ENCODE data around the gene SEZ6. TPM values are rescaled to one million over a fixed set of nuclear protein-coding genes. Genes with fewer than 3 reads are reported as not detected.

SEZ6 gene, protein sequence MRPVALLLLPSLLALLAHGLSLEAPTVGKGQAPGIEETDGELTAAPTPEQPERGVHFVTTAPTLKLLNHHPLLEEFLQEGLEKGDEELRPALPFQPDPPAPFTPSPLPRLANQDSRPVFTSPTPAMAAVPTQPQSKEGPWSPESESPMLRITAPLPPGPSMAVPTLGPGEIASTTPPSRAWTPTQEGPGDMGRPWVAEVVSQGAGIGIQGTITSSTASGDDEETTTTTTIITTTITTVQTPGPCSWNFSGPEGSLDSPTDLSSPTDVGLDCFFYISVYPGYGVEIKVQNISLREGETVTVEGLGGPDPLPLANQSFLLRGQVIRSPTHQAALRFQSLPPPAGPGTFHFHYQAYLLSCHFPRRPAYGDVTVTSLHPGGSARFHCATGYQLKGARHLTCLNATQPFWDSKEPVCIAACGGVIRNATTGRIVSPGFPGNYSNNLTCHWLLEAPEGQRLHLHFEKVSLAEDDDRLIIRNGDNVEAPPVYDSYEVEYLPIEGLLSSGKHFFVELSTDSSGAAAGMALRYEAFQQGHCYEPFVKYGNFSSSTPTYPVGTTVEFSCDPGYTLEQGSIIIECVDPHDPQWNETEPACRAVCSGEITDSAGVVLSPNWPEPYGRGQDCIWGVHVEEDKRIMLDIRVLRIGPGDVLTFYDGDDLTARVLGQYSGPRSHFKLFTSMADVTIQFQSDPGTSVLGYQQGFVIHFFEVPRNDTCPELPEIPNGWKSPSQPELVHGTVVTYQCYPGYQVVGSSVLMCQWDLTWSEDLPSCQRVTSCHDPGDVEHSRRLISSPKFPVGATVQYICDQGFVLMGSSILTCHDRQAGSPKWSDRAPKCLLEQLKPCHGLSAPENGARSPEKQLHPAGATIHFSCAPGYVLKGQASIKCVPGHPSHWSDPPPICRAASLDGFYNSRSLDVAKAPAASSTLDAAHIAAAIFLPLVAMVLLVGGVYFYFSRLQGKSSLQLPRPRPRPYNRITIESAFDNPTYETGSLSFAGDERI
- 0.94 TPM for total RNA-seq

DNA sequence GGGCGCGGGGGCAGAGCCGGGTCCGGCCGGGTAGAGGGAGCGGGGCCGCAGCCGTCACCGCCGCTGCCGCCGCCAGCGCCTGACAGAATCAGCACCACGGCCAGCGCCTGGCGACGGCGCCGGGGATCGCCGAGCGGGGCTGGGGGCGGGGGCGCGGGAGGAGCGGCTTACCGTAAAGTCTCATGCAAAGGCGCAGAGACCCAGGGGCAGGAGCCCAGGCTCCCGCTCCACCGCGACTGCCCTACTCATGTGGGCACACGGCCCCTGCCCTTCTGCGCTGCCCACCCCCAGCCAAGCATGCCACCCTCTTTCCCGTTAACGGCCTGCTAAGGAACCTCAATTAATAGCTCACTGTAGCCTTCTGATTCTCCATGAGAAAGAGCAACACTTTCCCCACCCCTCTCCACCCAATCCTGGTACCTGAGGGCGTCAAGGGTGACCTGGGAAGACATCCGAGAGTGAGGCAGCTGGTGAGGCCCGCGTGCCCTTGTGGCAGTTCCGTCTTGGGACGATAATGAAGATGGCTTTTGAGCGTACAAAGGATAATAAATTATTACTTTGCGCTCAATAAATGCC lies at the start of gene SEZ6:
Gene SEZ6 (minus strand): TSS at position 98 of the 576 bp plus-strand sequence. CDS start 164 bp downstream, outside the sequence.
- Histone ChIP-seq H3K4me3 (ENCODE audit: low read length) (no peak within 1 kb of the TSS), H3K9me3 (ENCODE audit: low read depth, low read length) (no peaks in the 10 kb centered on the region), H3K4me1 (ENCODE audit: insufficient read depth, low read length) (no peaks in the 10 kb centered on the region), H3K27me3 (ENCODE audit: insufficient read depth, low read length) (peaks cover 48% of the 10 kb centered on the region)

DNA sequence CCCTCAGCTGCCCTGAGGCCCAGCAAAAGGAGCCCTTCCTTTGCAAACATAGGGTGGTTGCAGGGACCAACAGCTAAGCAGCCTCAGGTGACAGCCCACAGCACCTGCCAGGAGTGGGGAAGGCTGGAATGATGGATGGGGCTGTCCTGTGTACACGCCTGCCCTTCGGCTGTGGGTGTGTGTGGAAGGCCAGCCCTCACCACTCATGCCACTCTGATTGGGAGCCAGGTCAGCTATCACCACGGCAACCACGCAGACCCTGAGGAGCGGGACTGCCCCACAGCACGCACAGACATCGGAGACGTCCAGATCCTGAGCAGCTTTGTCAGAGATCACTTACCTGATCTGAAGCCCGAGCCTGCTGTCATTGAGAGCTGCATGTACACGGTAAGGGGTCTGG lies 49.0 kb upstream of the SEZ6 start:
- Histone ChIP-seq H3K4me3 (ENCODE audit: low read length) (no peak overlapping the region), H3K9me3 (ENCODE audit: low read depth, low read length) (no peaks in the 10 kb centered on the region), H3K4me1 (ENCODE audit: insufficient read depth, low read length) (no peaks in the 10 kb centered on the region), H3K27me3 (ENCODE audit: insufficient read depth, low read length) (no peaks in the 10 kb centered on the region)

DNA sequence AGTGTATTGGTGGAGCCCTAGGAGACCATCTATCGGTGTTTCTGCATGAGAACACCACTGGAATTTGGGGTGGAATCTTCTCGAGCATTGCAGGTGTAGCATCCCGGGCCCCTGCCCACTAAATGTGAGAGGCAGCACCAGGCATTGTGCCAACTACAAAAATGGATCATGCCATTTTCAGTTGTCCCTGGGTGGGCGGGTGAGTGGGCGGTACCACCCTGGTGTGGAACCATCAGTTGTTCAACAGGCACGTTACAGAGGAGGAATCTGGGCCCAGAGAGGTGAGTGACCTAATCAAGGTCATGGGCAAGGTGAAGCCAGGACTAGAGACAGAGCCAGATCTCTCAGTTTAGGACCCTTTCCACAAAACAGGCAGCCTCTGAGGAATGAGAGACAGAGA lies 45.9 kb upstream of the SEZ6 start:
- Histone ChIP-seq H3K4me3 (ENCODE audit: low read length) (no peak overlapping the region), H3K4me1 (ENCODE audit: insufficient read depth, low read length) (peaks cover under 1% of the 10 kb centered on the region), H3K9me3 (ENCODE audit: low read depth, low read length) (no peaks in the 10 kb centered on the region), H3K27me3 (ENCODE audit: insufficient read depth, low read length) (no peaks in the 10 kb centered on the region)

DNA sequence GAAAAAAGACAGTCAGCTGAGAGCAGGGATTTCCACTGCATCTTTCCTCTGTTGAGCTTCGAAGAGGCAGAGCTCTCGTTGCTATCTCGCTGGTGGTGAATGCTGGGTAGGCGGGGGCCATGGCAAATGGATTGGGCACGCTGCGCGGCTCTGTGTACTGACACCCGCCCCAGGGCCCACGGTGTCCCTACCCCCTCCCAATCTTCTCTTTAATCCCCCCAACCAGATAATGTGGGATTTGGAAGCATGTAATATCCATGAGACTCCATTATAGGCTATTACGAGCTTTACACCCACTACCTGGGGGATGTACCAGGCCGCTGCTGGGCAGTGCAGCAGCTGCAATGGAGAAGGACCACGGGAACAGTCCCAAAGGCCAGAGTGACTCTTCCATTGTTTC lies 45.4 kb upstream of the SEZ6 start:
- peaks cover 6% of the 10 kb centered on the region for H3K4me1 ChIP-seq (ENCODE audit: insufficient read depth, low read length)
- no peak overlapping the region for H3K4me3 ChIP-seq (ENCODE audit: low read length)
- no peaks in the 10 kb centered on the region for H3K9me3 ChIP-seq (ENCODE audit: low read depth, low read length)
- no peaks in the 10 kb centered on the region for H3K27me3 ChIP-seq (ENCODE audit: insufficient read depth, low read length)

DNA sequence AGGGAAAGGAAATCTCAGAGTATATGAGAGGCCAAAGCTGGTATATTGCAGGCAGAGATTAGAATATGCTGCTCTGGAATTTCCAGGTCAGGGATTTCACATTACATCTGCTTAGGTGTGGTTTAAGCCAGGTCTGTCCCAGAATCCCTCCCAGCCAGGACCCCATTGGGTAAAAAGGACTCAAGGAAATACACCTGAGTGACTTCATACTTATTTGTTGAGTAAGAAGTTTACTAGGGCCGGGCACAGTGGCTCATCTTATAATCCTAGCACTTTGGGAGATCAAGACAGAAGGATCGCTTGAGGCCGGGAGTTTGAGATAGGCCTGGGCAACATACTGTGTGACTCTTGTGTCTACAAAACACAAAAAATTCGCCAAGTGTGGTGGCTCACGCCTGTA lies 44.3 kb upstream of the SEZ6 start:
- H3K4me1 ChIP-seq (ENCODE audit: insufficient read depth, low read length) = peaks cover 12% of the 10 kb centered on the region
- no peak overlapping the region for H3K4me3 ChIP-seq (ENCODE audit: low read length)
- H3K27me3 ChIP-seq (ENCODE audit: insufficient read depth, low read length) = no peaks in the 10 kb centered on the region
- no peaks in the 10 kb centered on the region for H3K9me3 ChIP-seq (ENCODE audit: low read depth, low read length)

DNA sequence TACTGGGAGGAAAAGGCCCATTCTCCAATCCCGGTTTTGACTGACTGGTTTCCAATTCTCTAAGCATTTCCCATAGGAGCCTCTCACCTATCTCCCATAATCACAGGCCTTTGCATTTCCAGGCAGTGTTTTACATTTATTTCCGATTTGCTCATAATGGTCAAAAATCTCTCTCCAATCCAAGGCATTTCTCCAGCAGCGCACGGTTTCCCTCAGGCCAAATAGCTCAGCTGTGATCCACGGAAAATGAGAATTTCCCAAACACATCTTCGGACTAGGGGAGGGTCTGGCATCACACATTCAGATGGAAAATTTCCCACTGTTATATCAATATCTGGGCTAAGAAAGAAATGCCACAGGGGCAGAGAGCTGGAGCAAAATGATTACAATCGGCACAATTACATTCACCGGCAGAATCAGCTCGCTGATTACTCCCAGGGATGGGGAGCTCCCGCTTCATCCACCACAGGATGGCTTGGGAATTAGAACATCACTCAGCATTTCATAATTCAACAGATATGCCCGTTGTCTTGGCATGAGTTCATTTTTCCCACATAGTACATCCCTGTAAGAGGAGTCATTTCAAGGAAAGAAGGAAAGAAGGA lies 43.8 kb upstream of the SEZ6 start:
- Histone ChIP-seq H3K4me3 (ENCODE audit: low read length) (no peak overlapping the region), H3K27me3 (ENCODE audit: insufficient read depth, low read length) (no peaks in the 10 kb centered on the region), H3K9me3 (ENCODE audit: low read depth, low read length) (no peaks in the 10 kb centered on the region), H3K4me1 (ENCODE audit: insufficient read depth, low read length) (peaks cover 14% of the 10 kb centered on the region)

DNA sequence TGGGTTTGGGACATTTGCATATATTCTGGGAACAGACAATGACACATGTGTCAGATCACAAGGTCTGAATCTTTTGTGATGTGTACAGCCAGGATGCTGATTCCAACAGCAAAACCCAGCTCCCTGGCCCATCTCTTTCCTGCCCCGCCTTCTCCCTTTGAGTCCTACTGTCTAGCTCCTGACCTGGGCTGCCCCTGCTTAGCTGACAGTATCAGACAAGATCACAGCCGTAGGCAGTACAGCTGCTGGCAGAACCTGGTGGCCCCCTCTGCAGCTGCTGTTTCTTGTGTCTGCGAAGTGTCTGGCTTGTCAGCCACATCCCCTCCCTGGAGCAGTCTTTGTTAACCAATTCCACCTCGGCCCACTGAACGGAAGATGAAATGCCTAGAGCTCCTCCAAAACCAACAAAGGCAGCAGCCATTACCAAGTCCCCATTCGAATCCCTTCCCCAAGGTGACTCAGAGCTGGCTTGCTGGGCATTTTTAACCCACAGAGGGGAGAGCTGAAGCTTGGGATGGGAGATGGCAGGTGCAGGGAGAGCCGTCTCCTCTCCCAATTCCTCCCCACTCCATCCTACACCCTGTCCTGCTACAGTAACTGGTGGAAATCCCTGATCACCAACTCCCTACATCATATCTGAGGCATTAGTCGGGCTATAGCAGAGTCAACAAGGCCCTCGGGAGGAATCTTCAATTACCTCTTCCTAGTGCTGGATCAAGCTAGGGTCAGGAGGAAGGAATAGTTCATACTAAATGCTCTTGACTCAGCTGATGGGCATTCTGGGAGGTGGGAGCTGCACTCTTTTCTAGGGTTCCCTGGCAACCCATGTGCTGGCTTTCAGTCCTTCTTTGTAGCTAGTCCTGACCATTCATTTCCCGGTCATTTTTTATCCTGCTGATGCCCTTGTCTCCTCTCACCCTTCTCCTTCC lies 42.9 kb upstream of the SEZ6 start:
- Histone ChIP-seq H3K4me1 (ENCODE audit: insufficient read depth, low read length) (peaks cover 23% of the 10 kb centered on the region), H3K4me3 (ENCODE audit: low read length) (no peak overlapping the region), H3K27me3 (ENCODE audit: insufficient read depth, low read length) (no peaks in the 10 kb centered on the region), H3K9me3 (ENCODE audit: low read depth, low read length) (no peaks in the 10 kb centered on the region)

DNA sequence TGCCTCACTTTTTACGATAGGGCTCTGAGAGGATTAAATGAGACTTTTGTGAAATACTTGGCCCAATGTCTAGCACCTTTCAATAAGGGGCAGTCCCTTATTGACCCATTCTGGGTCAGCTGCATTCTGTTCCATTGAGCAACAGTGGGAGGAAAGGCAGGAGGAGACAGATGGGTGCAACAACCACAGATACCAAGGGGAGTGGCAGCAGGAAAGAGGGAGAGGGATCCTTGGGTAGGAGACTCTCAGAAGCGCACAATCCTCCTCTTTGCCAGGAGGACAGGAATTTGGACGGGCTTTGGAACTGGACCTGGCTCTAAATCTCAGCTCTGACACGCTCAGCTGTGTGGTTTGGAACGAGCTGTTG lies 40.6 kb upstream of the SEZ6 start:
- Histone ChIP-seq H3K27me3 (ENCODE audit: insufficient read depth, low read length) (no peaks in the 10 kb centered on the region), H3K9me3 (ENCODE audit: low read depth, low read length) (no peaks in the 10 kb centered on the region), H3K4me1 (ENCODE audit: insufficient read depth, low read length) (peaks cover 46% of the 10 kb centered on the region), H3K4me3 (ENCODE audit: low read length) (no peak overlapping the region)

DNA sequence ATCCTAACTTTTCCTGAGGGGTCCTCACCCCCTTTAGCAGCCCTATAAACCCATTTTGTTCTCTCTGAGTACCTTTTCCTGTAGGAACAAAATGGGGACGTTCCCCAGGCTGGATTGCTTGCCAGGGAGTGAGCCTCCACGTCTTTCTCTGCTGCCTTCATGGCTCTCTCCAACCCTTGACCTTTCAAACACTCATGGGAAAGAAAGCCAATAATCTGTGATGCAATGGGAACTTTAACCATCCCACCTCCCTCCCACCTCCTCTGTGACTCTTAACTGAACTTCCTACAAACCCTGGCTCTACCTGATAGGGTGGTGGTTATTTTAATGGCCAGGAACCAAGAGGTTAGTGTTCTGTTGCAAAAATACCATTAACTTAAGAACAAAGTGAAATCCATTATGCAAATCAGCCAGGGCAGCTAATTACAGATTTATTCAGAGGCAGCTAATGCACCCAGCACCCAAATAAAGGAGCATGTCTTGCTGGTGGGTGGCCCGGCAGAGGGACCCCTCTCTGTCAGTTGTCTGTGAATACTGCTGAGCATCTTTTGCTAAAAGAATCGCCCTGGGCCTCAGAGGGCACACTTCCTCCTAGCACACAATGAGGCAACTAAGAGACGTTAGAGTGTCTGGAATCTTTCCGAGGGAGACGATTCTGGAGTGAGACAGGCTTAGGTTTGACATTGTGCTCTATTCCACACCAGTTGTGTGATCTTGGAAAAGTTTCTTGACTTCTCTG lies 40.1 kb upstream of the SEZ6 start:
- Histone ChIP-seq H3K27me3 (ENCODE audit: insufficient read depth, low read length) (no peaks in the 10 kb centered on the region), H3K9me3 (ENCODE audit: low read depth, low read length) (no peaks in the 10 kb centered on the region), H3K4me3 (ENCODE audit: low read length) (no peak overlapping the region), H3K4me1 (ENCODE audit: insufficient read depth, low read length) (peaks cover 48% of the 10 kb centered on the region)

DNA sequence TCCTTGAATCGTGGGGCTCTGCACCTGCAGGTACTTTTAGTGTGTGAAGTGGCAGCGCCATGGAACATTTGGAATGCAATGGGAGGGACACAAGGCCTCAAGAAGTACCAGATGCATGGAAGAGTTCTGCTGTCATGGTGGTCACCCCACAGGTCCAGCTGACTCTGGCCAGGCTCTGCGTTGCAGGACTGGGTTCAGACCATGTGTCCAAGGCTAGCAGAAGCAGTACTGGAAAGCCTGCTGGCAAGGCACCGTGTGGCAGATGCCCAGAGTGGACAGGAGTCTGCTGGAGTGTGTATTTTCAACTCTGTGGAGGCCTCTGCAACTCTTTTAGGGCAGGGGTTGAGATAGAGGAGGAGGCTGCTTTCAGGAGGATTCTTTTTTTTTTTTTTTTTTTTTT lies 39.2 kb upstream of the SEZ6 start:
- no peaks in the 10 kb centered on the region for H3K9me3 ChIP-seq (ENCODE audit: low read depth, low read length)
- no peaks in the 10 kb centered on the region for H3K27me3 ChIP-seq (ENCODE audit: insufficient read depth, low read length)
- H3K4me1 ChIP-seq (ENCODE audit: insufficient read depth, low read length) = peaks cover 48% of the 10 kb centered on the region
- H3K4me3 ChIP-seq (ENCODE audit: low read length) = no peak overlapping the region

DNA sequence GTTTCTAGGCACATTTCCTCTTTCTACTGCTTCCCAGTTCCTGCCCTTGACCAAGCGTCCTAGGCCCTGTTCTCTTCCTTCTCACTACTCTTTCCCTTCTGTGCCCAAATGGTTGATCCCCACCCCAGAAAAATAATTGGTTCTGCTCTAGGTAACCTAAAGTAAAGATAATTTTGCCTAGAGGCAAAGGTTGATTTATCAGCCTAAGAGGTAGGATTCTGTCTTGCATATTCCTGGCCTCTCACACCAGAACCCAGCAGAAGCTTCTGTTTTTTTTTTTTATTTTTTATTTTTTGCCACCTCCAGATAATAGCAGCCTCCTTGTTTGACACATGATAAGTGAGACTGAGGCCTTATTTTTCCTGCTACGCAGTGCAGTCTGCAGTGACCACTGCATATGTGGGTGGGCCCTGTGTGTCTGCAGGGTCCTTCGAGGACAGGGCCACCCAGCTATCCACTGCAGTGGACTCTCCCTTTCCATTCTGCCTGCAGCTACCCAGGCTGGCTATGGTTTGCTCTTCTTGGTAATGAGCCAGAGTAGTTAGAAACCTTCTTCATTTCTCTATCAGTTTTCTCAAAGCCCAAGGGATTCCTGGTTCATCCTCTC lies 37.8 kb upstream of the SEZ6 start:
- peaks cover 48% of the 10 kb centered on the region for H3K4me1 ChIP-seq (ENCODE audit: insufficient read depth, low read length)
- no peak overlapping the region for H3K4me3 ChIP-seq (ENCODE audit: low read length)
- no peaks in the 10 kb centered on the region for H3K27me3 ChIP-seq (ENCODE audit: insufficient read depth, low read length)
- H3K9me3 ChIP-seq (ENCODE audit: low read depth, low read length) = no peaks in the 10 kb centered on the region

DNA sequence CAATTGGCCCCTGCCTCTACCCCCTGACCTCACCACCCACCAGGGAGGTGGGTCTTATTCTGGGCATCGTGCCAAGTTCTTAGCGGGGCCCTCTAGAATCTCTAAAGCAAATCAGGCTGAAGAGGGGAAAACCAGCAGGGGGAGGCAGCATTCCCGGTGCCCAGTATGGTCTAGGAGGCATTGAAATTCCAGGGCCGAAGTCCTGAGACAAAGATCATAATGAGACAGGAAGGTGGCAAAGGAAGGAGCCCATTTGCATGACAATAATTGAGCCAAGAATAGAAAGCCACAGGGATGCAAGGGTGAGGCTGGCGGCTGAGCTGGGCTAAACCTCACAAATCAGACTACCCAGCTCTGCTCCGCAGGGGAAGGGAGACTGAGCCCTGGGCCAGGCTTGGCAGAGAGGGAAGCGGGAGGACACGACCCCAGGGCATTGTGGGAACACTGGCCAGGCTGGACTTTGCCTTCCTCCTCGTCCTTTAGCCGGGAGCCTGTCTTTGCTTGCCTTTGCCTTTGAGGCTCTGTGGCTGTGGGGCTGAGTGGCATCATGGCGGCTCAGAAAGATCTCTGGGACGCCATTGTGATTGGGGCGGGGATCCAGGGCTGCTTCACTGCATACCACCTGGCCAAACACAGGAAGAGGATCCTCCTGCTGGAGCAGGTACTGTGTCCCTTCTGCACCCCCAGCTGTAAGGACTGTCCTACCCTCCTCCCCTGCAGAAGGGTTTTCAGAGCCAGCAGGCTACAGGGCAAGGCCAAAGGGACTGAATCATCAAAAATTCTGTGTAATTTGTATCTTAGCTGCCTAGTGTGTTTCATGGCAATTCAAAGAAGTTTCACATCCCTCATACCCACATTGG lies 37.1 kb upstream of the SEZ6 start, which contains the start of gene PIPOX:
Gene PIPOX (plus strand): TSS at position 463 of the 860 bp plus-strand sequence. CDS start 85 bp downstream, at position 548.
- Histone ChIP-seq H3K9me3 (ENCODE audit: low read depth, low read length) (no peaks in the 10 kb centered on the region), H3K4me3 (ENCODE audit: low read length) (no peak within 1 kb of the TSS), H3K27me3 (ENCODE audit: insufficient read depth, low read length) (peaks cover 4% of the 10 kb centered on the region), H3K4me1 (ENCODE audit: insufficient read depth, low read length) (peaks cover 48% of the 10 kb centered on the region)

All from mononuclear cell (primary cell).